HG03039 (cell line): Measurements from ENCODE around the gene XXYLT1.
A peak's percentile ranks its signal among the peaks of the same experiment; 100 is the strongest.

Experiments used
- ATAC-seq: cut with Tn5 transposase; IDR thresholded peaks from one replicate; pipeline ENCODE4 v1.9.1; 2021; ENCODE audit warnings: mild to moderate bottlenecking, moderate library complexity; ENCODE audit not compliant: unreplicated experiment

Gene XXYLT1

DNA sequence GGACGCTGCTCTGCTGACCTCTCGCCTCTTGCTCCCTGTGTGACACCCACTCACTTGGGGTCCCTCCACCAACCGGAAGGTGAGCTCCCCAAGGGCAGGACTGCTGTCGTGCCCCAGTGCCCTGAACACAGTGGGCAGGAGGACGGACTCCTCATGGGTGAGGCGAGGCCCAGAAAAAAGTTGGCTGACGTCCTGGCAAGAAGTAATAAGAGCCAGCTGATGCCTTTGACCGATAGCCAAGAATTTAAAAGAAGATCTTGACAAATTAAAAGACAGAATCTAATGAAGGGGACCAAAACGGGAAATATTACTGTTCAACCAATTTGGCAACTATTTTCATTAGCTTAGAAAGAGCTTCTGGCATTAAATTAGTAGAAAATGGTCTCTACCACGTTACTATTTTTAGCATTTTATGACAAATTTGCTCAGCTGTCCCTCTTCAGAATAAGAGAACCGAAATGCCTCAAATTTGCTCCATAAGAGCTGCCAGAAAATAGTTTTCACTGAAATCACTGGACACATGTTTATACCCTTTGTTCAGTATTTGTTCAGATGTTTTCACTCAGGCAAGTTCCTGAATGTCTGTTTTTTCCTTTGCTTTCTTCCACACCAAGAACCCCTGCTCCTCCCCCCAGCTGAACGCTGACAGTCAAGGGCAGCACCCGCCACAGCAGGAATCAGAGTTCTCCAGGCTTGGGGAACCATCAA lies 60.5 kb downstream of the XXYLT1 start:
- no peak for ATAC-seq

- ATAC-seq = no peak
These were observed 61.1 kb downstream of the XXYLT1 start for GRCh38 chr3:195209847-195210265.

DNA sequence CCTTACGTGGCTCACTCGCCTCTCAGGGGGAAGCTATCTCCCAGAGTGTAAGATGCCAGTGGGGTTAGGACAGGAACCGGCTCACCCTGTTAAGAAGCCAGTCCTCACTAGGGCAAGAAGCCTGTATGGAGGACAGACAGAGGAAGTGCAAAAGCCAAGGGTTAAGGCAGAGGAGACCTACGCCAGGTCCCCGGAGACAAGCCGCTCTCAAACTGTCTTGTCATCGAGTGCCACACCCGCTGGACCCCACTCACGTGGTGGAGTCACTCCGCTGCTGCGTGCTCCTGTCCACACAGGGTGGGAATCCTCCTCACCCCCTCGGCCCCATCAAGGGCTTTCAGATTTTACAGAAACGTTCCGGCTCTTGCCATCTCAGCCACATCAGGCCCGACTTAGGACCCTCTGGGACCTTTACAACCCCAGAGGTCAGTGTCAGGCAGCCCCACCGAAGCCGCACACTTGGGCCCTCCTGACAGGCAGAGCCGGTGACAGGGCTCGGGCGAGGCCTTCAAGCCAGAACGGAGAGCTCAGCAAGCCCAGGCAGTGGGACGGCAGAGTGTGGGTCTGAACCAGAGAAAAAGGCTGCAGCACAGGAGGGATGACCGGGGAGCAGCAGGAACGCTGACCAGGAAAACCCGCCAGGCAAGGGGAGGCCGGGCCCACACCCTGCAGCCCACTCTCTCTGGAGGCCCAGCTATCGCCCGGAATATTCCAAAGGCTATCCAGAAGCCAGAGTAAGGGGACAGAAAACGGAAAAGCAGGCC lies 61.7 kb downstream of the XXYLT1 start:
- ATAC-seq = no peak

- no peak for ATAC-seq
These were observed 62.3 kb downstream of the XXYLT1 start for GRCh38 chr3:195208631-195209030.

DNA sequence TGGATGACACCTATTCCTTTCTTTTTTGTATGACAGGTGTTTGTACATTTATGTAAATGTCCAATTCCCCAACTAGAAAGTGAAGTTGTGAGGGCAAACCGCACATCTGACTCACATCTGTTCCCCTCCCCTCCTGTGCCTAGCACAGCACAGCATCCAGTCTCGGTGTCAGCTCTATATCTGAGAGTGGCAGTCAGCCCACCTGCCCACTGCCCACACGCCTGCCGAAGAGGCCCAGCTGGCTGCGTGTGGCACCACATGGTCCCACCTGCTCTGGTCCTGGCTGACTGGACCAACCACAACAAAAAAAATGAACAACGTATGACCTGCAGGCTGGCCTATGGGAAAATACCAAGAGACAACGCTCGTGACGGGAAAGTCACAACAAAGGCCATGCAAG lies 62.8 kb downstream of the XXYLT1 start:
- ATAC-seq = peak; percentile 78

DNA sequence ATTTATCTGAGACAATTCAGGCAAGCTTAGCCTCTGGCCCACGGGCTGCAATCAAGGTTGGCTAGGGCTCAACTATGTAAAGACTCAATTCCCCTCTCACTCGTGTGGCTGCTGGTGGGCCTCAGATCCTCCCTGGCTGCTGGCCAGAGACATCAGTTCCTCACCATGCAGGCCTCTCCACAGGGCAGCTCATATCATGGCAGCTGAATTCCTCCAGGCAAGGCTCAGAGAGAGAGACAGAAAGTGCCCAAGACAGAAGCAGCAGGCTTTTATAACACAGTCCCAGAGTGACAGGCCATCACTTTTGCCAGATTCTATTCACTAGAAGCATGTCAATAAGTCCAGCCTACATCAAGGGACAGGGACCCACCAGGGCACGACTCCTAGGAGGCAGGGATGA lies 63.2 kb downstream of the XXYLT1 start:
- peak; percentile 30 for ATAC-seq

- no peak for ATAC-seq
These were observed 63.9 kb downstream of the XXYLT1 start for GRCh38 chr3:195207056-195207455.

GRCh38 chr3:195204360-195205163 lies 66.4 kb downstream of the XXYLT1 start:
- ATAC-seq = no peak

DNA sequence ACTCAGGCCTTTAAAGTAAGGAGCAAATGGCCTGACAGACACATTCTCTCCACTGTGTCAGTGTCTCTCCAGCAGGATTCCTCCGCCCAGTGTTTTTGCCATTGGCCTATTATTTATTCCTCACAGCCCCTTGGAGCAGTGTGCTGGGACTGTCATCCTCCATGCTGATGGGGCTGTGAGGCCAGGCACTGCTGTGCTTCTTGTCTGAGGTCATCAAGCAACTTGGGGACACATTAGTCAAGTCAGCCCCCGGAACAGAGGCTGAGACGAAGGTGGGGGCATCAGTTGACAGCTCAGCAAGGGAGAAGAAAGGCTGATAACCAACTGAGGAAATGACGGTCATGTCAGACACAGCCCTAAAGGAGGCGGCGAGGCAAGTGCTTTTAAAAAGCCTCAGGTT lies 67.4 kb downstream of the XXYLT1 start:
- no peak for ATAC-seq

DNA sequence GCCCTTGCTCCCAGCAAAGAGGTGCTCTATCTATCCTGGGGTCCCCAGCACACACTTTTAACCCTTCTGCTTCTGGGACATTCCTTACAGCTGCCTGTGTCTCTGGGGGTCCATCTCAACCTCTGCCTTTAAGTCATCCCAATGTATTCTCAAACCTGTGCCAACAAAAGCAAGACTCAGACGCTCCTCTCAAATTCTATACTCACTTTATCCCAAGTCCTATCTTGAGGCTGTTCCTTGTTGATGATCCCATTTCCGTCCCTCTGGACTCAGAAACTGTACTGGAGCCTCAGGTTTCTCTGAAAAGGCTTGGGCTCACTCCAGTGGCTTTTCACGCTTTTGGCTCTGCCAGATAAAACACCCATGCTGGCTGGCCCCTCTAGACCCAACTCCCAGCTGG lies 69.7 kb downstream of the XXYLT1 start:
- no peak for ATAC-seq

DNA sequence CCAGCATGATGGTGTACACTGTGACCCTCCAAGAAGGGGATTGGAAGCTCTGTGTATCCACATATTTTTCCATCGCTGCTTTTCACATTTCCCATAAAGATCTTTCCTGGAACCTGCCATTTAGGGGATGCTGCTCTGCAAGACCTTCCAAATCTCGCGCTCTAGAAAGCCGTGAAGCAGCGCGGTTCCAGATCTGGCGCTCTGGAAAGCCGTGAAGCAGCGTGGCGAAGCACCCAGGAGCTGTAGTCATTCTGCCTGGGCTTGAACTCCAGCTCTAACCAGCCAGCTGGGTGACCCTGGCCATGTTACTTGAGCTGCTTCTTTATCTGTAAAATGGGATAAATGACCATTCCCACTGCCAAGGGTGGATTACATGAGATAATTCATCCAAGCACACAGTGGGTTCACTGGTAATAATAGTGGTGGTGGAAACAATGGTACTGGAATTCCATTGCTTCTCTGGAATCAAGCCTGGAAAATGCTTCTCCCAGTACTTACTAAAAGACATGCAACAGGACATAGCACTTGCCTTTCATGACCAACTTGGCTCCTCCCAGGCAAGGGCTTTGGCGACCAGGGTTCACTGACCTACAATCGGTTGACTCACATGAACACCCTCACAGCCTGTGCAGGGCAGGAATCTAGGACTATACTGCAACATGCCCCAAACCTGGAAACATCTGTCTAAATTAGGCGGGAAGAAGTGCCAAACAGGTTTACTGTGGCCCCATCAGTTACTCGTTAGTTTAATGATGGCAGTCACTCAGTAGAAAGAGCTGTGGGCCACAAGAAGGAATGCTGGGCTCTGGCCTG lies 70.7 kb downstream of the XXYLT1 start:
- no peak for ATAC-seq

GRCh38 chr3:195198426-195199346 lies 72.3 kb downstream of the XXYLT1 start:
- ATAC-seq = no peak

DNA sequence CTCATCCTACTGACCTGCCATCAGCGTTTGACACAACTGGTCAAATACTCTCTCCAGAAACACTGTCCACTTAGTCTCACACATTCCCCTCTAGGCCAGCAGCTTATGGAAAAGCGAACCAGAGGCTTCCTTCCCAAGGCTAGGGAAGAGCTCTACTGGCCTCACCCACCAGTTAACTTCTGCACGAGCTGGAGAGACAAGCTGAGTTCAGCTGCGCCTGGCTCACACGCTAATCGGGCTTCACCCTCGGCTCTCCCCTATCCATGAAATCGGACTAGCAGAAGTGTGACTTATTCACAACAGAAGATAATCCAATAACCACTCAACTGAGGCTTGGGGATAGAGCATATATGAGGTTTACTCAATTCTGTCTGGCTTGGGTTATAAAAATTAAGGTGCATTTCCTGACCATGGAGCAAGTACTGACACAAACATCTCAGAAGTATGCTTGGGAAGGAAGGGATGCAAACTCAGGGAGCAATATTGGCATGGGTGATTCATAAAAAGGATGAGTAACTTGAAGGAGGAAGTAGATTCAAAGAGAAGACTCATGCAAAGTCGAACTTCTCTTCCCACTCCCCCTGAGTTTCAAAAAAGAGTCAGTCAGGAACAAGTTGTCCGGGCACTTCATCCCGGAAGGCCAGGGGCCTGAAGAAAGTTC lies 73.1 kb downstream of the XXYLT1 start:
- ATAC-seq = no peak

- ATAC-seq = no peak
These were observed 74.7 kb downstream of the XXYLT1 start for GRCh38 chr3:195196266-195196665.

DNA sequence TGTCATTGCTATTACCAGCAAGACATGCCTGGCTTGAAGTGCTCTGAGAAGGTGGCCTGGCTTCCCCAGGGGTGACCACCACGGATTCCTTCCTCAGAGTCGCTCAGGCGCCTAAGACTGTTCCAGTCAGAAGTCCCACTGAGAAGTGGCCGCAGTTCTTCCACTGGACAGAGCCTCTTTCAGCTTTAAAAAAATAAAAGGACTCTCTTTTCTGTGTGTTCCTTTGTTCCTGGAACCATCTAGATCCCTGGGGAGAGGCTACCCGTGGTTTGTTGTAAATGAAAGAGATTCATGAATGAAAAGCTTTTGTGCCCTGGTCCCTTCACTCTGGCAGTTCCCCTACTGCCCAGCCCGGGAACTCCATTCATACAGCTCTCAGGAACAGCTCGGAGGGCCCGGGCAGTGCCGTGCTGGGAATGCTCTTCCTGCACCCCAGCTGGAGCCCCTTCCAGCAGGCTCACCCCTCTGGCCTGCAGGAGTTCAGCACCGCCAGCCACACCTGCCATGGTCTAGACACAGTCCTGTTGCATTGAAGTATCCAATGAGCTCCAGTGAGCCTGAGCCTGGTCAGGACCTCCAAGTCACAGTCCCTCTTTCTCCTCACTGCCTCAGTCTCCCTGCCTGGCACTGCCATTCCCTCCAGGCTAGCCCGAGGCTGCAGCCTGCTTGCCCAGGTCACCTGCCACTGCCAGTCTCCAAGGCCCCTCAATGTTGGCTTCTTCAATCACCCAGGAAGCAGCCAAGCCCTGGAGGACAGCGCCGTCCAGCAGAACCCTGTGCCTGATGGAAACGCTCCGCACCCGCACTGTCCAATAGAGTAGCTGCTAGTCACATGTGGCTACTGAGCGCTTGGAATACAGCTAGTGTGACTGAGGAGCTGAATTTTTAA lies 75.4 kb downstream of the XXYLT1 start:
- ATAC-seq = no peak

GRCh38 chr3:195194559-195195206 lies 76.3 kb downstream of the XXYLT1 start:
- ATAC-seq = no peak

DNA sequence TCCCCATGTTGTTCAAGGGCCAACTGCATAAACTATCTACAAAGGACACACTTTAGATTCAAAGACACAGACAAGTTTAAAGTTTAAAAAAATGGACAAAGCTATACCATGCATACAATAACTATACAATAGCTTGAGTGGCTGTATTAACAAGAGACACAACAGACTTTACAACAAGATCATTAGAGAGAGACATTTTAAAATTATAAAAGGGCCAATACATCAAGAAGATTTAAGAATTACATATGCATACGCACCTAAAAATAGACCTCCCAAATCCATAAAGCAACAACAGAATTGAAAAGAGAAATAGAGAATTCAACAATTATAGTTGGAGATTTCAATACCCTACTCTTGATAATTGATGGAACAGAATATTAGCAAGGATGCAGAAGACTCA lies 79.4 kb downstream of the XXYLT1 start:
- no peak for ATAC-seq

- no peak for ATAC-seq
These were observed 81.1 kb downstream of the XXYLT1 start for GRCh38 chr3:195189821-195190220.
